DMS79 (cell line): ENCODE results near the gene SGMS1.

Source experiments
- DNase-seq: peaks from one replicate; lab custom pipeline; 2025; lab: John Stamatoyannopoulos, UW

The SGMS1 gene

DNA sequence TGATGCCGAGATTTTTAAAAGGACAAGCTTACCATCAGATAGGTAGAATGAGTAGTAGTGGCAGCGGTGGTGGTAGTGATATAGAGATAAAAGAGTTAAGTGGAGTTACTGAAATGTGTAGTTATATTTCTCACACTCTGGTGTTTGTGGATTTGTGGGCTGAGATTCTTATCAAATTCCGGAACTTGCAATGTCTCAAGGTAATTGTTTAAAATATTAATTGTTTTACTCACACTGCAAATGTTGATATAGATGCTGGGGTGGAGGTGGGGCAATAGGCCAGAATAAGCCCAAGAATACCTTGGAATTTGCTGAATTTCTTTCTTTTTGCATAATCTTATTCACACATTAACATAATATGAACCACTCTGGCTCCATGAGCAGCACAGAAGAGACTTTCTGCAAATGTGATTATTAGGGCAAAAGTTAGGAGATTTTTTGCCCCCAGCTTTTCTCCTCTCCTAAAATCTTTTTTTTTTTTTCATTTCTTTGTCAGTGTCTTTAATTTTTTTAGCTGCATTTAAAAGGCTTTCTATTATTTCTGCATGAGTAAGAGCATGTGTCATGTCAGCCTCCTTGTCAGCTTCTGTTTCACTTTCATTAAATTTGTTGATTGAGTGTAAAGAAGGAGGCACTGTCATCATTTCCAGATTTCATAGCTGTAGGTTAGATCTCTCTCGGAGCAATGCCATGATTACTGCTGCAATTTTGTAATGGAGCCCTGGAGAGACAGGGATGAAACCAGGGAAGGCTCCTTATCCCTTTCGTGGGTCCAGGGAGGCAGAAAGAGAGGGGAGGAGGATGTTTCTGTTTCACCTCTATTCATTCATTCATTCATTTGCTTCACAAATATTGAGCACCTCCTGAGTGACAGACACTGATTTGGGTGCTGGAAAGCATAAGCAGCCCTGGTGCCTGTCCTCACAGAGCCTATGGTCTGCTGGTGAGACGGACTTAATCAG, 13.1 kb upstream of the SGMS1 start:
- DNase-seq = no peak

DNA sequence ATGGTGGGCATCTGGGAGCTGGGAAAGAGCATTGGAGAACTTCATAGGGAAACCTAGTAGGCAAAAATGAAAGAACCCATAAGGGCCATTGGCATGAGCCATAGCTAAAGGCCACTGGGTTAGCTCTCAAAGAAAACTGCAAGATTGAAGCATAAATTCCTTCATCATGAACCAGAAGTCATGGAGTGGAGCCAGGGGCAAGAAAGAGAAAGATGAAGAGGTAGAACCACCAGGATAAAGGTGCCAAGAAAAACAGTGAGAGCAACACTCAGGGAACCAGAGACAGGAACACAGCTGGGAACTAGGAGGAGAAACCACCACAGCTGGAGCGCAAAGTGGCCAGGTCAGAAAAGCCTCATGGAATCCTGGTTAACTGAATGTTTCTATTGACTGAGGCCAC, 11.5 kb upstream of the SGMS1 start:
- no peak for DNase-seq

DNA sequence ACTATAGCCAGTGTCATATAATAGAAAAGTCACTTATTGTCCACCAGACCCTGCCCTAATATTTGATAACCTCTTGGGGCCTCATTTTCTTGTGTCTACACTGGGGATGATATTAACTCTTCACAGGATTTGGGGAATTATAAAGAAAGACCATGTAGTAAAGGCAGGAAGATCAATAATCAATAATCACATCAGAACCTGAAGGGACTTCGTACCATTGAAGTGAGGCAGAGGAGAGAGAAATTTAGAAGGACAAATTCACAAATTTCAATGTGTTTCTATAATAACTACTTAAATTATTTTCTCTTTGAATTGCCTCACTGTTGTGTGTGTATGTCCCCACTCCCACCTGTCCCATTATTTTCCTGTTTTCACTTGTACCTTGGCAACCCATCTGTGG, 10.7 kb upstream of the SGMS1 start:
- no peak for DNase-seq

DNA sequence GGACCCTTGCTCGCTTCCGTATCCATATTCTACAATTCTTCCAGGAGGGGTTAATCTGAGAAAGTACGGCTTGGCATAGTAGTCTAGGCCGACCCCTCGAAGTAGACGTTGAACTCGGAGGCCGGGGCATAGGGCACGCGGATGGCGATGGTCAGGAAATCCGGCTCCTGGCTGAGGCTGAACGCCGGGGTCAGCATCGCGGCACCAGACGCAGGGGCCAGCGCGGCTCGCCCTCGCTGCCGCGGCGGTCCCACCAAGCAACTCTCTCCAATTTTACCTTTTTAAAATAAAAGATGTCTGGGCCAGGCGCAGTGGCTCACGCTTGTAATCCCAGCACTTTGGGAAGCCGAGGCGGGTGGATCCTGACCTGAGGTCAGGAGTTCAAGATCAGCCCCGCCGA, 7.3 kb upstream of the SGMS1 start:
- no peak for DNase-seq

DNA sequence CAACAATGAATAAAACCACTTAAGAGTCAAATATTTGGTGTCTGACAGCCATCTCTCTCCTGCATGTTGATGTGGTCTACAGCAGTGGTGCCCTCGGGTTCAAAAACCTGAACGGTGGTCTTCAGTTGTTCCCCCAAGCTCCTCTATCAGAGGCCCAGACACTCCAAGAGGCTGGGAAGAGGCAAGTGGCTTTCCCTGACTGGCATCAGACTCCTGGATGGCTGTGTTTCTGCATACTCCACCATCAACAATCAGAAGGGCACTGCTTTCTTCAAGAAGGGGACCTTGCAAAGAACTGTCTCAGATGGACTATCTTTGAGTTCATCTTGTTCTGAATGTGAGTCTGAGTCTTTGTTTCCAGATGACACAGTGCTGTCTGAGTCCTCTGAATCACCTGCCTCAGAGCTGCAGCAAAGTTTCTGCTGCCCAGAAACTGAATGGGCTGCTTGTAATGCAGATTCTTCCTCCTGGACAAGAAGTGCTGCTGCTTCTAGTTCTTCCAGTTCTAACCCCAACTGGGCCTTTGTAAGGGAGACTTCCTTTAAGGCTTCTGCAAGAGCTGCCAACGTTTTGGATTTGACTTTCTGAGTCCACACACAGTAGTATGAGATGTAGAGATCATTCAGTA, 5.9 kb upstream of the SGMS1 start:
- DNase-seq = no peak

DNA sequence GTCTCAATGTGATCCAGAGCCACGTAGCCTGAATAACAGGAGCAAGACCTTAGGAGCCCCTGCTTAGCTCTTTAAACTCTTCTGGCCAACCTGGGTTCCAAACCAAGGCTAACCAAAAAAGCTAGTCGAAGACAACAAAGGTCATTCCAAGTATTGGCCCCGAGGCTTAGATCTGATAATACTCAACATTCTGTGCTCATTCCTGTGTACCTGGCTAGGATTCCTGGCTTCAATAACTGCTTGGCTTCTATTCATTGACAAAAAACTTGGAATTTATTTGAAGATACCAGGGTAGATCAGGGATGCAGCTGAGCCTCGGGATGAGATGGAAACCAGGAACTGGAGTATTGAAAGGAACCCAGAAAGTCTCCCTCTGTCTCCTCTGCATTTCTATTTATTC, 4.1 kb upstream of the SGMS1 start:
- no peak for DNase-seq

DNA sequence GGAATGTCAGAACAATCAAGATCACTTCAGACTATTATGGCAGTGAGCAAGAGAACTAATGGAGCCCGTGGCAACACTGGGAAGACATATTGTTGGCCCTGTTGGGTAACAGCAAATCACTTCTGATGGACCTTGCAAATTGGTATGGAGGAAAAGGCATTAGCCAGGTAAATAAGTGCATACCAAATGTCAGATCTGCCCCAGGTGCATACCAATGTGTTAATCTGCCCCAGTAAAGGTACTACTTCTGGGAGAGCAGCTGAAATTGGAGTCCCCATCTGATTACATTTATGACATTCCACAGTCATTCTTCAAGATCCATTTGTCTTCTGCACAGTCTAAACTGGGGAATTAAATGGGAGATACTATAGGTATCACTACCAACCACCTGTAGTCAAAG, 3.7 kb upstream of the SGMS1 start:
- no peak for DNase-seq

DNA sequence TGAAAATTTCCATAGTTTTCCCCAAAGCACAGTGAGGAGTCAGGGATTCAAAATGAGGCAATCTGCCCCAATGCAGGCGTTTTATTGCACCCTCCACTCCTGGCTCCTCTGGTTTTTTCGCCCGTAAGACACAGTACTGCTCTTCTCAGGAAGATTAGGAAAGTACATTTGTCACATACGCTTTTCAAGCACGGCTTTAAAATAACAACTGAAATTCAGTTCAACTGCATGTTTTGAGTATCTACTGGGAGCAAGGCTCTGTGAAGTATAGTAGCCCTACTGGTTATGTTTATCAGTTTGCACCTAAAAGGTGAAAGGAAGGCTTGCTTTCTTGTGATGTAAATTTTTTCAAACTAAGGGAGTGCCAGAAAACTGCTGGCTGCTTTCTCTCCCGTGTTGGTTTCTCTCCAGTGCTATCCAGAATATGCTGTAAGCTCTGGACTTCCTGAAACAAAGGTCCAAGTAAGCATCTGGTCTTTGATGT, 1.9 kb upstream of the SGMS1 start:
- no peak for DNase-seq

DNA sequence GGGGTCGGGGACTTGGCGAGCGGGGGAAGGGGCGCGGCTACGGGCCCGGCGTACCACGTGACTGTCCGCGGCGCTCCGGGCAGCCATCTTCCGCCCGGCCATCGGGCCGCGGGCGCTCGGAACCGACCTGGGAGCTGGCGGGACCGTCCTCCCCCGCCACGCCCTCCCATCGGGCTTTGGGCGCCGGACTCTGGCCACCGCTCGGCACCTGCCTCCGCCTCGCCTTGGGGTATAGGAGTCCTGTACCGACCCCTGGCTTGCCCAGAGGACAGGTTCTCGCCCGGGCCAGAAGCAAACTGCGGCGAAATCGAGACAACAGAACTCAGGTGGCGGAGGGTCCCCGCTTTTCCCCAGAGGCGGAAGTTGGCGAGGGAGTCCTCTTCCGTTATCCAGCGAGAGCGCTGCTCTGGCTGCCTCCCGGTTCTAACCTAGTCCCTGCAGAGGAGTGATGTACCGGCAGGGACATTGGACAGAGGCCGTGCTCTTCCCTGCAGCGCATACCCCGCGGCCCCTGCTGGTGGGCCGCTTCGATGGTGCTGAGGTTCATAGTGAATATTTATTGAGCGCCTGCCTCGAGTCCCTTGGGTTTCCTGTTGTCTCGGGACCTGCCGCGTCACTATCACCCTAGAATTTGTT, 1.2 kb upstream of the SGMS1 start:
- DNase-seq = no peak

DNA sequence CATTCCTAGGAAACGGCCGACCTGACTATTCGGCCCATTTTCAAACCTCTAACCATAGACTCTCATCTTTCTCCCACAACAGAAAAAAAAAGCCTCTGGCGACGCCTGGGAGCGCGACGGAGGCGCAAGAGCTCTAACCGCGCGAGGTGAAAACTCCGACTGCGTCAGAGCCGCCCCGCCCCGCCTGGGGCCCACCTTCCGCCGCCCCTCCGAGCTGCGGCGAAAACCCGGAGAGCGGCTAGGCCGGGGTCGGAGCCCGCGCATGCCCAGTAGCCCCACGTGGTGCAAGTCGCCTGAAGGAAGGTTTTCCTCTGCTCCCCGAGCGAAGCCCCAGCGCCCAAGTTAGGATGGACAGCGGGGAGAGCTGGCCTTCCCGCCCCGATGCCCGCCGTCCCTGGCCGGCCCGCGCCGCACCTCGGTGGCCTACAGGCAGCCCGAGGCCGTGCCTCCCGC, 683 bp upstream of the SGMS1 start:
- peak; percentile 72 for DNase-seq

DNA sequence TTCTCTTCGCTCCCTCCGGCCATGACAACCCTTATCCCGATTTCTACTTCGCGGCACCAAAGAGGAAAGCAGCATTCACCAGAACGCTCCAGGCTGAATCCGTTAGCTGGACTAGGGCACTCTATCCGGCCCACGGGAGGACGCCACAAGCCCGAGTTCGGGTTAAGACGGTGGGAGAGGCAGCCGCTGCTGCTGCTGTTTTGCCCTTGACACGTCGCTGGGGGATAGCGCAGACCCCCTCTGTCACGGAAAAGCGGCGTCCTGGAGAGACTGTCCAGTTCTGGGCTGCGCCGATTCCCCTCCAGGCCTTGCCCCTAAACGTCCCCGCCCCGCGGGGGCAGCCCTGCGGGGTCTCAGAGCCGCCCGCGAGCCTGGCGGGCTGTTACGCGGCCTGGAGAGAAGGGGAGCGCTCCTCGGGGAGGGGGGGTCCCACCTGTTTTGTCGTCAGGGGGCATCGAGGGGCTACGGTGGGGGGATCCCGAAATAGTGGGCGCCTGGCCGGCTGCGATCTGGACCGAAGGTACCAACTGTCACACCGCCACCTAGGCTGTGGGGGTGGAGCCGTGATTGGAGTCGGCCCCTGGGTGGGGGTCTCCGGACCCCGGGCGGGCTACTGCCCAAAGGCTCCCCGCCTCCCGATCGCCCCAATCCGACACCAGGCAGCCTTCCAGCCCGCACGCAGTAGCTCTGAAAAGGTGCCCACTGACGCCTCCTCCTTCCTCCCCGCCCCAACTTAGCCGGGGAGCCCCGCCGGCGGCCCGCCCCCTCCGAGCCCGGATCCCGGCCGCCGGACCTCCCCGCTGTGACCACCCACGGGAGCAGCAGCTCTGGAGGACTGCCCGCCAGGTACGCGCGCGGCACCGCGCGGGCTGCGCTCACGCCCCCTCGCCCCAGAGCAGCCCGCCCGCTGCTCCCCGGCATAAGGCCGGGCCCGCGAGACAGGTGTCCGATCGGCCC, 772 bp downstream of the SGMS1 start:
- DNase-seq = no peak

DNA sequence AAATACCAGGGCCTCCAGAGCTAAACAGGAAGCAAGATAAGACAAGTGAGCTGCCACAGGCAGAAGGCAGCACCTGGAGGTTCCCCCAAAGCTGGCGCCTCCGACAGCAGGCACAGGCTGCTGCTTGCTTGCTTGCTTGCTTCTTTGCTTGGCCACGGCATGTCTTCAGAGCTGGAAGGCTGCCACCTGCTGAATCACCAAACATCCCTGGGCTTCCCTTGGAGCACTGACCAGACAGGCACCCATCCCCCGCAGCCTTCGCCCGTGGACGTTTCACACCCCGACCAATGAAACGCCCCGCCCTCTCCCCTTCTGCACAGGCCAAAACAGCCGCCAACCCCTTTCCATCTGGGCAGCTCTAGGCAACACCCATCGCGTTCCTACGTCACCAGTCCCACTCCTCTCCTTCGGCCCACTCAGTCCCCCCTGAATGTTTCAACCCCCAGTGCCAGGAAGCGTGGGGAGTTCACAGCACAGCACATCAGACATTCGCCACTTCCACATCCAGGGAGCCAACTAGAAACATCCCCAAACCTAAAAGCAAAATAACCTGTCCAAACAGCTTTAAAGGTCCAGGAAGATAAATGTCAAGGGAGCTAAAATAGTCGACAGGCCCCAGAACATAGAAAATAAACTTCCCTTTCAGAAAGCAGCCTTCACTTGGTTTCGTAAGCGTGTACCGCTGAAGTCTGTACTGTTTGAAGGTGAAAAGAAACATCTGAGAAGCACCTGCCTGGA, 1.6 kb downstream of the SGMS1 start:
- DNase-seq = no peak

DNA sequence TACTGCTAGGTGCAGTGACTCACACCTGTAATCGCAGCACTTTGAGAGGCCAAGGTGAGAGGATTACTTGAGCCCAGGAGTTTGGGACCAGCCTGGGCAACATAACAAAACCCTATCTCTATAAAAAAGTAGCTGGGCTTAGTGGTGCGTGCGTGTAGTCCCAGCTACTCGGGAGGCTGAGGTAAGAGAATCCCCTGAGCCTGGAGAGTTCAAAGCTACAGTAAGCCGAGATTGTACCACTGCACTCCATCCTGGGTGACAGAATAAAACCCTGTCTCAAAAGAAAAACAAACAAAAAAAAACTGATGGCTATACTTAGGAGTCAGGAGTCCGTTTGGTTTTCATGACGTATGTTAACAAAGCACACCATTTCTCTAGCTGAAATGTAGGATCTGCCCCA, 2.9 kb downstream of the SGMS1 start:
- no peak for DNase-seq

DNA sequence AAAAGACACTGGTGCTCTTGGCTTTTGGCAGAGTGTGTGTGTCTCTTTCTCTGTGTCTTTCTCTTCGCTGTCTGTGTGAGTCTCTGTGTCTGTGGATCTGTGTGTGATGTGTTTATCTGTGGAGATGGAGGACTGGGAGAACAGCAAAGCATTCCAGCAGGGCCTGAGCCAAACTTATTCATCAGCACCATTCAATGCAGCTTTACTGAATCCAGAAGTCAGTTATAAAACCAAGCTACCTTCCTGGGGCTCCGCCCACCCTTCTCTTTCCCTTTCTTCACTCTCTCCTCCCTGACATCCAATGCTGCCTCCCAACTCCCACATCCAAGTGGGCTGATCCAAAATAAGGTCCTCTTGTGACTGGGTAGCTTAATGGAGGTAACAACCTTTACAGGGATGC, 3.9 kb downstream of the SGMS1 start:
- DNase-seq = no peak

DNA sequence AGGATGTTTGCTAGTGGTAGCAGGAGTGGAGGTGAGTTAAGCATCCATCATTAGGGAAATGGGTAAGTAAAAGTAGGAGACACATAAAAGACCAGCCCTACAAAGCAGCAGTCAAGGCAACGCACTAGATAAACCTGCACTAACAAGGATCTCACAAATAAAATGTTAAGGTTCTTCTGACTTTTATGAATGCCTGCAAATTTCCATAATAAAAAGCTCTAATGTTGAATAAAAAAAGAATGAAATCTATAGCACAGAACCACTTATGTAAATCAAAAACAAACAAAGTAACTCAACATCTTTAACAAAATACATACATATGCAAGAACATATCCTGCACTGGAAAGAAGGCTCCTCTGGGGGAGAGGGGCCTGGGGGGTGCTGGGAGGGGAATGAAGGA, 4.6 kb downstream of the SGMS1 start:
- DNase-seq = no peak

DNA sequence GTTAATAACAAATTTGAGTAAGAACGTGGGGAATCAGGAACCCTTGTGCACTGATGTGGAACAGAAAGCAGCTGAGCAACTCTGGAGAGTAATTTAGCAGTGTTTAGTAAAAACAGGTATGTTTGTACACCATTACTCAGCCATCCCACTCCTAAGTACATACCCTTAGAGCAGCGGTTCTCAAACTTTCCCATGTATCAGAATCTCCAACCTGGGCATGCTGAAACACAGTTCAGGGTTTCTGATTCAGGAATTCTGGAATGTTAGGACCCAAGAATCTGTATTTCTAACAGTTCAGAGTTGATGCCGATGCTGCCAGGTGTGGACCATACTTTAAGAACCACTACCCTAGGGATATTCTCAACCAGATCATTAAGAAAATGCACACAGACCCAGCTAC, 5.1 kb downstream of the SGMS1 start:
- DNase-seq = no peak

DNA sequence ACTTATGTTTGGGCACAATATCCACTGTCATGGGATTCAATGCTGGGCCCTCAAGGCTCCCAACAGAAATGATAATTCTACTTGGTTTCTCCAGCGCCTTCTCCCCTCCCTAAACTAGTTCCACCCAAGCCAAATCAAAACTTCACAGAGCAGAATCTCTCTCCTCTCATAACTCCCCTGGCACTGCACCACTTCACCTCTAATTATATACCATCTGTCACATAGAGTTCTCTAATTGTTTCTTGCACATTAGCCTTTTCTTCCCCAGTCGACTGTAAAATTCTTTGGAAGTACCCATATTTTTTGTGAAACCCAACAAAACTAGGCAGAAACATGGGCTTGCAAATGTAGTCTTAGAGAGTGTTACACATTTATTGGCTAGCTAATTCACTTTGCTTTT, 8.1 kb downstream of the SGMS1 start:
- no peak for DNase-seq

DNA sequence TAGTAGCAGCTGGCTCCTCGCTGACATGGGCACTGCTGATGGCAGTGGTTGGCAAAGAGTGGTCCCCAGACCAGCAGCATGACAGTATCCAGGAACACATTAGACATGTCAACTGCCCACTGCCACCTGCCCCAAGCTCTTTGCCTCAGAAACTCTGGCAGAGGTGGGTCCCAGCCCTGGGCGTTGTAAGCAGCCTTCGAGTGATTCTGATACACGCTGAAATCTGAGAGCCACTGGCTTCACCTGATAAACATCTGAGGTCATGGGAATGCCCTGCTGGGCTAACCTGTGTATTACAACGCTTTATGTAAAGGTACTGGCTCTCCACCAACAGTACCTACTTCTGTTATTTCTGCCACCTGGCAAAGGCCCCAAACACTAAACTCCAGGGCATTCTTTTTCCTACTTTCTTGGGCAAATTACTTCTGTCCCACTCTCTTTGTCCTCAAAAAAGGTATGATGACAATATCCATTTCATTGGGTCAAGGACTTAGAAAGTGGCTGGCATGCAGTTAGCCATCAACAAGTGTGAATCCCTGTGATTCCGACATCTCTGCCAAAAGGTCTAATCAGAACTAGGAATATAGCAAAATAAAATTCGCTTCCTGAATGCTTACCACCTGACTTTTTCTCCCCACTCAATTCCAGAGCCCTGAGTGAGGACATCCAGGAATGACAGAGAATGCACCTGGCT, 9.2 kb downstream of the SGMS1 start:
- DNase-seq = no peak

DNA sequence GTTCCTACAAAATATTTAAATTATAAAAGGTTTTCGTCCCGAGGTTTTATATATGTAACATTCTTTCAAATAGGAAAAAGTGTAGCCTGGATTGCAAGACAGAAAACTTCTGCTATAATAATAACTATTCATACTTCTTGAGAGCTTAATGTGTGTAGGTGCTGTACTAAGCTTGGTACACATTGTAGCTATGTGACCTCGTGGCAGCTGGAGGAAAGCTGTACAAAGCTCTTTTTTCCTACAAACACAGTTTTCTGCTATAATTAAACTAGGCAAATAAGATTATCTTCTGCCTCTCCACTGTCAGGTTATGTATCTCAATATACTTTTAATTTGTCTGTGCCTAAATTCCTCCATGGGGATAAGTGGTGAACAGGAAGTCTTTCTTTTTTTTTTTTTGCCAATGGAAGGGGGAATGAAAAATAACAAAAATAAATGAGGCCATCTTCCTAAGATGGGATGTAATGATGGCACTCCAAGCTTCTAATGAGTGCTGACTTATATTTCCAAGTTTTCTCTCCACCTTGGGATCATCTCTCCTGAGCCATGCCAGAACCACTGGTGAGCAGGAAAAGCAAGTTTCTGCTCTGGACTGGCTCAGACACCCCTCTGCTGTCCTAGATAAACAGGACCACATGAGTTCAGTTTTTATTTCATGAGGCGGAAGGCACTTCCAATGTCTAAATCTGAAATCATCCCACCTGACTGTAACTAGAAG, 9.9 kb downstream of the SGMS1 start:
- DNase-seq = no peak

DNA sequence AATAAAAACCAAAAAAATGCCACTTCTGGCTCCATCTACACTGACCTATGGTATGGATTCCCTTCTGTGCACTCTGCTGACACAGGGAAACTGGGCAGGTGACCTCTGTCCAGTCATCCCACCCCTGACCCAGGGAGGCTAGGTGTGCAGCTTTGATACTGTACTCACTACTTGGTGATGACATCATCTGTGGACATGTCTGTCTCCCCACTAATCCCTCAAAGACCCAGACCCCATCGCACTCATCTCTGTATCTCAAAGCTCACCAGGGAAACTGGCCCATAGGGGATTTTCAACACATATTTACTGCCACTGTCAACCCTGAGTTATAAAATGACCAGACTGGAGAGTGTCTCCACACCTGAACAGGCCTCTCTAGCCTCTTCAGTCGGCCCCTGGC, 10.6 kb downstream of the SGMS1 start:
- no peak for DNase-seq
